Liver (tissue), 9 donors: ENCODE data around the gene IRF4. TPM values are rescaled to one million over a fixed set of nuclear protein-coding genes. Genes with fewer than 3 reads are reported as not detected.

Source experiments
- DNase-seq: peaks from one replicate; pipeline ENCODE4 v3.0.0-alpha.2; 2017; ENCODE audit warnings: low spot score
- H3K27ac ChIP-seq, 2 donors: one replicate each; pipeline ENCODE4 v1.7.0; 2013; ENCODE audit warnings: inconsistent platforms in 2 of 2, low read length in 2 of 2, control low read depth in 1 of 2, low read depth in 1 of 2, mild to moderate bottlenecking in 1 of 2
- H3K27me3 ChIP-seq, 4 donors: one replicate each; pipeline versions ENCODE4 v1.6.1 to v1.7.0; 2013; ENCODE audit warnings: low read length in 3 of 4, inconsistent platforms in 1 of 4, mild to moderate bottlenecking in 1 of 4, moderate library complexity in 1 of 4; ENCODE audit not compliant: control insufficient read depth in 4 of 4, insufficient read depth in 4 of 4
- H3K36me3 ChIP-seq, 4 donors: one replicate each; pipeline versions ENCODE4 v1.6.1 to v1.7.0; 2013; ENCODE audit warnings: low read length in 3 of 4, mild to moderate bottlenecking in 3 of 4, low read depth in 1 of 4, moderate library complexity in 1 of 4; ENCODE audit not compliant: control insufficient read depth in 4 of 4, insufficient read depth in 3 of 4
- H3K4me1 ChIP-seq, 4 donors: one replicate each; pipeline versions ENCODE4 v1.6.1 to v1.7.0; 2013; ENCODE audit warnings: low read length in 3 of 4, mild to moderate bottlenecking in 3 of 4, moderate library complexity in 1 of 4; ENCODE audit not compliant: control insufficient read depth in 4 of 4, insufficient read depth in 4 of 4
- H3K4me3 ChIP-seq, 3 donors: one replicate each; pipeline versions ENCODE4 v1.6.1 to v1.7.0; 2013; ENCODE audit warnings: low read length in 3 of 3, control low read depth in 1 of 3, low read depth in 1 of 3, mild to moderate bottlenecking in 1 of 3
- H3K9ac ChIP-seq, 2 donors: one replicate each; pipeline ENCODE4 v1.7.0; 2013; ENCODE audit warnings: low read length in 2 of 2, mild to moderate bottlenecking in 2 of 2, moderate library complexity in 2 of 2, control low read depth in 1 of 2, low read depth in 1 of 2
- H3K9me3 ChIP-seq, 4 donors: one replicate each; pipeline versions ENCODE4 v1.6.1 to v1.7.0; 2013; ENCODE audit warnings: low read length in 3 of 4; ENCODE audit not compliant: control insufficient read depth in 4 of 4
- ATF3 ChIP-seq: IDR thresholded peaks from 2 replicates; pipeline ENCODE4 v1.6.1; 2016; ENCODE audit warnings: antibody characterized with exemption
- CTCF ChIP-seq: fragments of 150-350 bp; IDR thresholded peaks from 2 replicates; pipeline ENCODE4 v1.5.1; 2017; ENCODE audit warnings: improper control_type of control experiment, low read depth, low read length; ENCODE audit not compliant: missing input control
- EGR1 ChIP-seq, 2 donors: IDR thresholded peaks; 2 replicates each; pipeline ENCODE4 v1.6.1; 2016 to 2018; ENCODE audit warnings: antibody characterized with exemption in 2 of 2, low read depth in 2 of 2
- FOXA1 ChIP-seq: IDR thresholded peaks from 2 replicates; pipeline ENCODE4 v1.6.1; 2016; ENCODE audit warnings: antibody characterized with exemption
- FOXA2 ChIP-seq: IDR thresholded peaks from 2 replicates; pipeline ENCODE4 v1.6.1; 2016; ENCODE audit warnings: antibody characterized with exemption
- GABPA ChIP-seq, 2 donors: IDR thresholded peaks in 1 of 2; conservative IDR thresholded peaks in 1 of 2; 2 replicates each; pipeline ENCODE4 v1.6.1; 2016; ENCODE audit warnings: antibody characterized with exemption in 2 of 2, mild to moderate bottlenecking in 1 of 2, moderate library complexity in 1 of 2
- HNF4A ChIP-seq, 2 donors: conservative IDR thresholded peaks; 2 replicates each; pipeline ENCODE4 v1.6.1; 2016; ENCODE audit warnings: antibody characterized with exemption in 2 of 2, mild to moderate bottlenecking in 2 of 2
- HNF4G ChIP-seq: IDR thresholded peaks from 2 replicates; pipeline ENCODE4 v1.6.1; 2016; ENCODE audit warnings: antibody characterized with exemption
- JUND ChIP-seq, 2 donors: IDR thresholded peaks; 2 replicates each; pipeline ENCODE4 v1.6.1; 2016; ENCODE audit warnings: antibody characterized with exemption in 2 of 2
- MAX ChIP-seq: IDR thresholded peaks from 2 replicates; pipeline ENCODE4 v1.6.1; 2016; ENCODE audit warnings: antibody characterized with exemption
- NR2F2 ChIP-seq: IDR thresholded peaks from 2 replicates; pipeline ENCODE4 v1.6.1; 2016; ENCODE audit warnings: antibody characterized with exemption
- RAD21 ChIP-seq, 2 donors: IDR thresholded peaks; 2 replicates each; pipeline ENCODE4 v1.6.1; 2016; ENCODE audit warnings: antibody characterized with exemption in 2 of 2, mild to moderate bottlenecking in 2 of 2
- REST ChIP-seq: IDR thresholded peaks from 2 replicates; pipeline ENCODE4 v1.6.1; 2016; ENCODE audit warnings: antibody characterized with exemption, mild to moderate bottlenecking
- RXRA ChIP-seq, 2 donors: IDR thresholded peaks; 2 replicates each; pipeline ENCODE4 v1.6.1; 2017 to 2018; ENCODE audit warnings: antibody characterized with exemption in 2 of 2, mild to moderate bottlenecking in 1 of 2
- TAF1 ChIP-seq: conservative IDR thresholded peaks from 2 replicates; pipeline ENCODE4 v1.6.1; 2016; ENCODE audit warnings: antibody characterized with exemption, mild to moderate bottlenecking
- YY1 ChIP-seq: IDR thresholded peaks from 2 replicates; pipeline ENCODE4 v1.6.1; 2016; ENCODE audit warnings: antibody characterized with exemption, mild to moderate bottlenecking
- ZBTB33 ChIP-seq: IDR thresholded peaks from 2 replicates; pipeline ENCODE4 v1.6.1; 2016; ENCODE audit warnings: antibody characterized with exemption
- WGBS: extraction: QIAGEN DNeasy Blood & Tissue Kit; methylation state at CpG from one replicate; pipeline ENCODE4 v1.1.7; 2013; 5-methylcytosine and 5-hydroxymethylcytosine counted together
- polyA plus RNA-seq, 2 donors: library from polyadenylated mRNA; stranded (reverse) in 1 of 2; unstranded in 1 of 2; fragments of 200-250 nt in 1 of 2; fragments of >200 nt in 1 of 2; fragmentation: Nextera tagmentation in 1 of 2; extraction: Ambion mirVana in 1 of 2; gene quantifications; one replicate each; pipeline versions ENCODE4 v1.2.1 to v1.2.3, GENCODE V29; 2013 to 2015
- total RNA-seq, 2 donors: library from RNA; depleted of rRNA; stranded (reverse); fragments of >200 nt; gene quantifications; one replicate each; pipeline ENCODE4 v1.2.3, GENCODE V29; 2014
- donor health status: healthy.
- donor health status: healthy.
- donor health status: healthy.
- donor health status: healthy.
- donor health status: healthy.

The IRF4 gene
- total and polyA plus RNA-seq, 4 donors: 0.68 to 1.6 (median 1.1) TPM

- TF ChIP-seq CTCF (no peak), ATF3 (no peak), MAX (no peak), FOXA1 (no peak), HNF4A (conservative IDR thresholded peaks at IDR 0.05) (no peak), RAD21 (IDR thresholded peaks at IDR 0.05) (no peak), JUND (IDR thresholded peaks at IDR 0.05) (no peak)
These were observed 45.5 kb downstream of the IRF4 start (continued) for GRCh38 chr6:437037-437392.

GRCh38 chr6:438634-439170 lies 47.1 kb downstream of the IRF4 start:
- 85% methylated on average over 12 of the region's 12 CpGs for WGBS
- TF ChIP-seq ZBTB33: no peak
- TF ChIP-seq YY1: no peak
- TF ChIP-seq HNF4A (conservative IDR thresholded peaks at IDR 0.05): no peak
- TF ChIP-seq FOXA1: no peak
- no peak for TF ChIP-seq RXRA (IDR thresholded peaks at IDR 0.05)
- TF ChIP-seq REST: no peak
- TF ChIP-seq JUND (IDR thresholded peaks at IDR 0.05): no peak
- no peak for TF ChIP-seq GABPA (IDR thresholded peaks at IDR 0.05 in 1 of 2, conservative IDR thresholded peaks at IDR 0.05 in 1 of 2)
- TF ChIP-seq RAD21 (IDR thresholded peaks at IDR 0.05): no peak
- no peak for TF ChIP-seq ATF3
- TF ChIP-seq NR2F2: no peak
- TF ChIP-seq HNF4G: no peak
- no peak for TF ChIP-seq MAX
- no peak for TF ChIP-seq EGR1 (IDR thresholded peaks at IDR 0.05; ENCODE audit: low read depth in 2 of 2)
- TF ChIP-seq CTCF: no peak
- no peak for TF ChIP-seq TAF1
- TF ChIP-seq FOXA2: no peak
- H3K9me3 ChIP-seq: no peaks in the 10 kb centered on the region
- H3K27ac ChIP-seq: no peak overlapping the region
- no peak overlapping the region for H3K9ac ChIP-seq
- H3K27me3 ChIP-seq: no peaks in the 10 kb centered on the region
- H3K36me3 ChIP-seq: no peaks in the 10 kb centered on the region
- no peak for DNase-seq
- H3K4me3 ChIP-seq: no peak overlapping the region
- H3K4me1 ChIP-seq: no peaks in the 10 kb centered on the region
